IMR-90 (cell line): ENCODE data around the gene IKZF3.

ENCODE experiments used
- CTCF ChIP-seq: conservative IDR thresholded peaks from 2 replicates; pipeline ENCODE4 v1.5.1; 2012; ENCODE audit warnings: mild to moderate bottlenecking, low read depth, low read length, improper control_type of control experiment
- ELK1 ChIP-seq: fragments of 150-350 bp; IDR thresholded peaks from 2 replicates; pipeline ENCODE4 v1.6.1; 2016; ENCODE audit warnings: low read depth, mild to moderate bottlenecking, low read length, moderate library complexity, borderline replicate concordance
- USF2 ChIP-seq: fragments of 150-350 bp; IDR thresholded peaks from 2 replicates; pipeline ENCODE4 v1.6.1; 2017; ENCODE audit warnings: mild to moderate bottlenecking, antibody characterized with exemption, low read length, low read depth

- TF ChIP-seq ELK1 = no peak
- no peak for TF ChIP-seq CTCF
- no peak for TF ChIP-seq USF2
Observed at GRCh38 chr17:39772987-39773934, 90.9 kb downstream of the IKZF3 start.
